Activated CD4-positive, CD25-positive, alpha-beta regulatory T cell treated with anti-CD3 and anti-CD28 coated beads, Interleukin-2, amount 50 U/mL, for 24 hours (primary cell): ENCODE data around the gene SOX8.

Experiments
- ATAC-seq, 2 donors: fragments of 150-1000 bp; cut with Tn5 transposase; one replicate each; pipeline ENCODE4 v1.10.0; 2021; ENCODE audit warnings: mild to moderate bottlenecking in 1 of 2, moderate library complexity in 1 of 2

Gene SOX8

GRCh38 chr16:974001-974601, 7.5 kb upstream of the SOX8 start:
- no peak for ATAC-seq

- ATAC-seq: no peak
These were observed 6.8 kb upstream of the SOX8 start for GRCh38 chr16:974611-975261.

GRCh38 chr16:975291-975690, 6.3 kb upstream of the SOX8 start:
- no peak for ATAC-seq

- ATAC-seq: peak in 1 of 2 donors; percentile 32
These were observed 5.1 kb upstream of the SOX8 start for GRCh38 chr16:976389-976931.

- no peak for ATAC-seq
These were observed 4.4 kb upstream of the SOX8 start for GRCh38 chr16:977081-977701.

DNA sequence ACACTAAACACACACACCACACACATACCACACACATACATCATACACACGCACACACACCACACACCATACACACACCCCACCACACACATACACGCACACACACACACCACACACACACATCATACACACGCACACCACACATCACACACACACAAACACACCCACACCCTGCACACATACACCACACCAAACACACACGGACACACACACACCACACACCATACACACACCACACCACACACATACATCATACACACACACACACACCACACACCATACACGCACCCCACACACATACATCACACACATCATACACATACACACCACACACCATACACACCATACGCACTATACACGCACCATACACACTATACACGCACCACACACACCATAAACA, 3.7 kb upstream of the SOX8 start:
- no peak for ATAC-seq

DNA sequence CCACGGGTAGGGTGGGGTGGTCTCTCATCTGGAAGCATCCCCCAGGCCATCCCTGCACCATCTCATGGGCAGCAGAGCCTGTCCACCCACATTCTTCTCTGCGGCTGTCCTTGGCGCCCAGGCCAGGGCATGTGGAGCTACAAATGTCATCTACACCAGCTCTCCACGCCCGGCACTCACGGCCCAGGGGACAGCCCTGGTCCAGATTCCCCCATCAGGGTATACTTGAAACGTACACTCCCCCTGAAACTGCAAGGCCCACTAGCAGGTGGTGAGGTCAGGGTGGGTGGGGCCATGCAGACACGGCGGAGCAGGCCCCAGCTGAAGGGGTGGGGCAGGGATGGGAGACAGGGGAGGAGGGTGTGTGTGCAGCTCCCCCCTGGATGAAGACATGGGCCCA, 3.2 kb upstream of the SOX8 start:
- no peak for ATAC-seq

DNA sequence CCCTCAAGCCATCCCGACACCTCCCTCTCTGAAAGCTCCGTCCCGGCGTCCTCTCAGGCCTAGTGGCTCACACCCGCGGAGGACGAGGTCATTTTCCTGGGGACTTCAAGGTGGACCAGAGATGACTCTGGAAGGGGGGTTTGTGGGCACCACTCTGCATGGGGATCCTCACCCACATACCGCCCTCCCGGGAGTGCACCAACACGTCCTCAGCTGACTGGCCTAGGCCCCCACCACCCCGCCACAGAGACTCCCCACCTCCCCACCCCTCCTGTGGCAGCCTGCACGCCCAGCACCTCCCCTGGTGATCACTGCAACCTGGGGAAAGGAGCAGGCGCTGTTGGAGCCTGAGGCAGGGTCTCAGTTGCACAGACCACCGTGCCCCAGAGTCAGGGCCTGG, 2.4 kb upstream of the SOX8 start:
- ATAC-seq: no peak

GRCh38 chr16:979859-980594, 1.5 kb upstream of the SOX8 start:
- ATAC-seq: no peak

DNA sequence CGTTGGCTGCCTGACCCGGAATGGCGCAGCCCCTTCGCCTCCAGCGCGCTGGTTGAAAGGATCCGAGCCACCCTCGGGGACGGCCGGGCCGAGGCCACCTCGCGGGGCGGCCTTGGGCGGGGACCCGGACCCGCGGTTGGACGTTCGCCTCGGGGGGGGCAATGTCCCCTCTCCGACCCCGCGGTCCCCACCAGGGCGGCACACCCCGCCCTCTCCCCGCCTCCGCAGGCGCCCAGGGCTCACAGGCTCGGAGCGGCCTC, 1.0 kb upstream of the SOX8 start:
- peak in 1 of 2 donors; percentile 4 for ATAC-seq

- ATAC-seq: no peak
These were observed 824 bp downstream of the SOX8 start for GRCh38 chr16:982145-983043.

DNA sequence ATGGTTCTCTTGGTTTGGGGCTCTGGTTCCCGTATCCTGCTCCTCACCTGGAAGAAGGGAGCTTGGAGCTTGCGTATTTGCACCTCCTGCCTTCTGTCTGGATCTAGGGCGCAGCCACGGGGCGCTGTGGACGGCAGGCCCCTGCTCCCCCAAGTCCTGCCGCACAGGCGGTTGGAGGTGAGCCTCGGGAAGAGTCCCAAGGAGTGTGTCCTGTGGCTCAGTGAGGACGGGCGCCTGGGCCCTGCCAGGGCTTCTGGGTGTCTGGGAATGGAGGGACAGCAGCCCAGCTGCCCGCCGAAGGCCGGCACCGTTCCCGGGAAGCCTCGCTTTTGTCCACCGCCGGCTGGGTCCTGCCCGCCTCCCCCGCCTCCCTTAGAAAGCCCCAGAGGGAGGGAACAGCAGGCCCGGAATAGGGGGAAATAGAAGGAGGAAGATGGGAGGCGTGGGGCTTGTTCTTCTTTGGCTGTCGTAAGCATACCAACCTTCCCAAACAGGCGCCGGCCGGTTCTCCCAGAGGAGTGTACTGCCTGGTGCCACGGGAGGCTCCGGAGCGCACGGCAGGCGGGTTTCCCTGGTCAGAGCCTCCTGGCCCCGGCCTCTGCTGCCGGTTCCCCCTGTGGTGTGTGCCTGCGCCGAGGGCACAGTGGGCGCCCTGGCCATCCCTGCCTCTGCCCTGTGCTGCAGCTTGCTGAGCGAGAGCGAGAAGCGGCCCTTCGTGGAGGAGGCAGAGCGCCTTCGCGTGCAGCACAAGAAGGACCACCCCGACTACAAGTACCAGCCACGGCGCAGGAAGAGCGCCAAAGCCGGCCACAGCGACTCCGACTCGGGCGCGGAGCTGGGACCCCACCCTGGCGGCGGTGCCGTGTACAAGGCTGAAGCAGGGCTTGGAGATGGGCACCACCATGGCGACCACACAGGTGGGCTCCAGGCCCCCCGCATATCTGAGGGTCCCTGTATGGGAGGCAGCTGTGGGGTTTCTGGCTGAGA, 1.8 kb downstream of the SOX8 start:
- ATAC-seq: no peak

- no peak for ATAC-seq
These were observed 2.6 kb downstream of the SOX8 start for GRCh38 chr16:984121-984694.

DNA sequence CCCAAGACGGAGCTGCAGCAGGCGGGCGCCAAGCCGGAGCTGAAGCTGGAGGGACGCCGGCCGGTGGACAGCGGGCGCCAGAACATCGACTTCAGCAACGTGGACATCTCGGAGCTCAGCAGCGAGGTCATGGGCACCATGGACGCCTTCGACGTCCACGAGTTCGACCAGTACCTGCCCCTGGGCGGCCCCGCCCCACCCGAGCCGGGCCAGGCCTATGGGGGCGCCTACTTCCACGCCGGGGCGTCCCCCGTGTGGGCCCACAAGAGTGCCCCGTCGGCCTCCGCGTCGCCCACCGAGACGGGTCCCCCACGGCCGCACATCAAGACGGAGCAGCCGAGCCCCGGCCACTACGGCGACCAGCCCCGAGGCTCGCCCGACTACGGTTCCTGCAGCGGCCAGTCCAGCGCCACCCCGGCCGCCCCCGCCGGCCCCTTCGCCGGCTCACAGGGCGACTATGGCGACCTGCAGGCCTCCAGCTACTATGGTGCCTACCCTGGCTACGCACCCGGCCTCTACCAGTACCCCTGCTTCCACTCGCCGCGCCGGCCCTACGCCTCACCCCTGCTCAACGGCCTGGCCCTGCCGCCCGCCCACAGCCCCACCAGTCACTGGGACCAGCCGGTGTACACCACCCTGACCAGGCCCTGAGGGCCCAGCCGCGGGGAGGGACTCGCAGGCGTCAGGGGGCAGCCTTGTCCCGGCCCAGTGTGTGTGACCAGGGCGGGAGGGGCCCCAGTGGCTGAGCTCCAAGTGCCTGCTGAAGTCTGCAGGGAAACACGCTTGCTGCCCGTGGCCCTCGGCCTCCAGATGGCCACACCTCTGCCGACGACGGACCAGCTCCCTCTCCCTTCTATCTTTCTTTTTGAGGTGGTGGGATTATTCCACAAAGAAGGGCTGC, 3.4 kb downstream of the SOX8 start:
- ATAC-seq: no peak

GRCh38 chr16:985646-986400, 4.3 kb downstream of the SOX8 start:
- no peak for ATAC-seq

- ATAC-seq: peak; percentile 25 to 50
These were observed 4.8 kb downstream of the SOX8 start for GRCh38 chr16:986411-986810.

DNA sequence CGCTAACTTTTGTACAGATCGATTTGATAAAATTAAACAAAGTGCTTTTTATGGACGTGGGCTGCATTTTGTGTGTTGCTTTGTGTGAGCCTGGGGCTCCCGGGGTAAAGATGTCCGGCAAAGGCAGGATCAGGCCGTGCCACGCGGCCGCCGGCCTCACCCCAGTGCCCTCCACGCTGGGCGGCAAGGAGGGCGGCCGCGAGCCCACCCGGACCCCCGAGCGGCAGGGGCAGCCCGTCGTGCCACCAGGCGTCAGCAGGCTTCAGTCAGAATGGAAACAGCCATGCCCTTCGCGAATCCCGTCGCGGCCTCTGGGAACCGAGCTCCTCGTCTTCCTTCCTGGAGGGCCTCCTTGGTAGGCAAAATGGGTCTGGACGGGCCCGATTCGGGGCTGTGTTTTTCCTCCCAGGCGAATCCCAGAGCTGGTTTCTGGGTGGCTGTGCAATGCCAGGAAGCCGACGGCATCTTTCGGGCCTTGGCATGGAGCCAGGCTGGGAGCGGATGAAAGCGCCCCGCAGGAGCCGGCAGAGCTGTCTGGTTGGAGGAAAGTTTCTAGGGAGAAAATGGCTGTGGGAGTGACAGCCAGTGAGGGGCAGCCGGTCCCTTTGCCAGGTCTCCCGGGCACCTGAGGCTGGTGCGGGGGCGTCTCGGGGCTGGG, 5.5 kb downstream of the SOX8 start:
- no peak for ATAC-seq

DNA sequence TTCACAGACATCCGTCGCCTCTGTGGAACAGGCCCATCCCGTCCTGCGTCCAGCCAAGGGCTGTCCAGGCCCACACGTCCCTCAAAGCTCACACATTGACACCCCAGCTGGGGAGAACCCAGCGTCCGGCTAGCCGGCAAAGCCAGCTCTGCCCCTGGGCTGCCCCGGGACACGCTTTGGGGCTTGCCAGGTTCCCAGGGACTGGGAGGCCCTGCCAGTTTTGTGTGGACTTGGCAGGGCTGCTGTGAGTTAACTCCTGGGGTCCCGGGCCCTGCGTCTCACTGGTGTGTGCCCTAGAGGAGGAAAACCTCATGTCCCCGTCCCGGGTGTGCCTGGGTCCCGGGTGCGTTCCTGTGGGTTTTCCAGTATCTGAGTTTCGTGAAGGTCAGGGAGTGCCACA, 6.3 kb downstream of the SOX8 start:
- no peak for ATAC-seq
